ENCODE measurements around the gene ZNF521.
"Not testable (repeated sequence)": the region's sequence is repeated elsewhere in the genome, so short reads cannot be mapped to it uniquely, and the experiment has no call there.

Gene ZNF521

GRCh38 chr18:25067275-25068025 lies 284.5 kb downstream of the ZNF521 start:
- no peak for DNase-seq

GRCh38 chr18:25066516-25066915 lies 285.4 kb downstream of the ZNF521 start:
- DNase-seq = no peak

- no peak for DNase-seq
Observed at GRCh38 chr18:25062720-25063119, 289.2 kb downstream of the ZNF521 start.

- no peak for DNase-seq
Observed at GRCh38 chr18:25061395-25061794, 290.6 kb downstream of the ZNF521 start.

- no peak for DNase-seq
Observed at GRCh38 chr18:25058521-25058920, 293.4 kb downstream of the ZNF521 start.

GRCh38 chr18:25057491-25058050 lies 294.4 kb downstream of the ZNF521 start:
- no peak for DNase-seq

GRCh38 chr18:25056429-25056828 lies 295.5 kb downstream of the ZNF521 start:
- no peak for DNase-seq

- DNase-seq = no peak
Observed at GRCh38 chr18:25055076-25055475, 296.9 kb downstream of the ZNF521 start.

GRCh38 chr18:25053466-25053865 lies 298.5 kb downstream of the ZNF521 start:
- no peak for DNase-seq

- DNase-seq = no peak
Observed at GRCh38 chr18:25052511-25052921, 299.4 kb downstream of the ZNF521 start.

GRCh38 chr18:25050605-25051004 lies 301.4 kb downstream of the ZNF521 start:
- no peak for DNase-seq

- DNase-seq = no peak
Observed at GRCh38 chr18:25047983-25048382, 304.0 kb downstream of the ZNF521 start.

- DNase-seq = no peak
Observed at GRCh38 chr18:25047421-25047820, 304.5 kb downstream of the ZNF521 start.

- no peak for DNase-seq
Observed at GRCh38 chr18:25044694-25045093, 307.3 kb downstream of the ZNF521 start.

- no peak for DNase-seq
Observed at GRCh38 chr18:25043104-25043503, 308.9 kb downstream of the ZNF521 start.

- no peak for DNase-seq
Observed at GRCh38 chr18:25042641-25043051, 309.3 kb downstream of the ZNF521 start.

GRCh38 chr18:25039781-25040180 lies 312.2 kb downstream of the ZNF521 start:
- no peak for DNase-seq

GRCh38 chr18:25038261-25038660 lies 313.7 kb downstream of the ZNF521 start:
- DNase-seq = no peak

- DNase-seq = no peak
Observed at GRCh38 chr18:25033747-25034471, 318.1 kb downstream of the ZNF521 start.

- not testable (repeated sequence) for DNase-seq
Observed at GRCh38 chr18:25033175-25033574, 318.8 kb downstream of the ZNF521 start.

GRCh38 chr18:25029802-25030201 lies 322.2 kb downstream of the ZNF521 start:
- no peak for DNase-seq

GRCh38 chr18:25019931-25020330 lies 332.0 kb downstream of the ZNF521 start:
- no peak for DNase-seq

- no peak for DNase-seq
Observed at GRCh38 chr18:25019086-25019860, 332.7 kb downstream of the ZNF521 start.
